IPS-15b (cell line): ENCODE results near the gene FLRT1.

ENCODE experiments used
- H3K27me3 ChIP-seq: one replicate; pipeline ENCODE4 v1.6.1; 2013; ENCODE audit warnings: low read length; ENCODE audit not compliant: control insufficient read depth, insufficient read depth
- H3K36me3 ChIP-seq: one replicate; pipeline ENCODE4 v1.6.1; 2013; ENCODE audit warnings: low read length; ENCODE audit not compliant: control insufficient read depth, insufficient read depth
- H3K4me1 ChIP-seq: one replicate; pipeline ENCODE4 v1.6.1; 2013; ENCODE audit warnings: mild to moderate bottlenecking, low read length; ENCODE audit not compliant: control insufficient read depth, insufficient read depth
- H3K4me3 ChIP-seq: one replicate; pipeline ENCODE4 v1.5.1; 2013; ENCODE audit warnings: low read depth, low read length
- H3K9ac ChIP-seq: one replicate; pipeline ENCODE4 v1.6.1; 2013; ENCODE audit warnings: low read depth, mild to moderate bottlenecking, low read length
- H3K9me3 ChIP-seq: one replicate; pipeline ENCODE4 v1.6.1; 2013; ENCODE audit warnings: mild to moderate bottlenecking, low read length; ENCODE audit not compliant: control insufficient read depth, insufficient read depth

Gene FLRT1

GRCh38 chr11:64067230-64067993 is 31.7 kb downstream of the FLRT1 start:
- Histone ChIP-seq H3K27me3 (peaks cover 8% of the 10 kb centered on the region), H3K4me3 (no peak overlapping the region)

GRCh38 chr11:64068705-64069400 is 33.1 kb downstream of the FLRT1 start:
- Histone ChIP-seq H3K36me3 (no peaks in the 10 kb centered on the region), H3K9me3 (no peaks in the 10 kb centered on the region), H3K9ac (no peak overlapping the region), H3K4me1 (no peaks in the 10 kb centered on the region), H3K4me3 (no peak overlapping the region), H3K27me3 (peaks cover 3% of the 10 kb centered on the region)

More at GRCh38 chr11:64067230-64067993, 31.7 kb downstream of the FLRT1 start:
- Histone ChIP-seq H3K9ac (no peak overlapping the region), H3K36me3 (no peaks in the 10 kb centered on the region), H3K9me3 (no peaks in the 10 kb centered on the region), H3K4me1 (no peaks in the 10 kb centered on the region)

- no peaks in the 10 kb centered on the region for H3K4me1 ChIP-seq
- H3K9me3 ChIP-seq, result no peaks in the 10 kb centered on the region
- no peak overlapping the region for H3K4me3 ChIP-seq
- no peak overlapping the region for H3K9ac ChIP-seq
- no peaks in the 10 kb centered on the region for H3K27me3 ChIP-seq
- H3K36me3 ChIP-seq, result no peaks in the 10 kb centered on the region
Measured at GRCh38 chr11:64069401-64070313, 33.9 kb downstream of the FLRT1 start.

- no peaks in the 10 kb centered on the region for H3K4me1 ChIP-seq
- H3K27me3 ChIP-seq, result no peaks in the 10 kb centered on the region
- no peak overlapping the region for H3K4me3 ChIP-seq
- H3K36me3 ChIP-seq, result no peaks in the 10 kb centered on the region
- no peaks in the 10 kb centered on the region for H3K9me3 ChIP-seq
- H3K9ac ChIP-seq, result no peak overlapping the region
Measured at GRCh38 chr11:64070314-64070681, 34.6 kb downstream of the FLRT1 start.

GRCh38 chr11:64071849-64072248 is 36.1 kb downstream of the FLRT1 start:
- Histone ChIP-seq H3K36me3 (no peaks in the 10 kb centered on the region), H3K9me3 (no peaks in the 10 kb centered on the region), H3K9ac (no peak overlapping the region), H3K27me3 (peaks cover 5% of the 10 kb centered on the region), H3K4me1 (no peaks in the 10 kb centered on the region), H3K4me3 (no peak overlapping the region)

GRCh38 chr11:64072403-64072802 is 36.7 kb downstream of the FLRT1 start:
- Histone ChIP-seq H3K4me3 (no peak overlapping the region), H3K9ac (no peak overlapping the region), H3K27me3 (peaks cover 5% of the 10 kb centered on the region), H3K9me3 (no peaks in the 10 kb centered on the region), H3K4me1 (no peaks in the 10 kb centered on the region), H3K36me3 (no peaks in the 10 kb centered on the region)

GRCh38 chr11:64072871-64073270 is 37.1 kb downstream of the FLRT1 start:
- H3K4me3 ChIP-seq, result no peak overlapping the region
- H3K9ac ChIP-seq, result no peak overlapping the region
- H3K4me1 ChIP-seq, result no peaks in the 10 kb centered on the region
- no peaks in the 10 kb centered on the region for H3K36me3 ChIP-seq
- H3K9me3 ChIP-seq, result no peaks in the 10 kb centered on the region
- peaks cover 5% of the 10 kb centered on the region for H3K27me3 ChIP-seq

GRCh38 chr11:64073542-64073941 is 37.8 kb downstream of the FLRT1 start:
- no peak overlapping the region for H3K9ac ChIP-seq
- no peaks in the 10 kb centered on the region for H3K36me3 ChIP-seq
- peaks cover 5% of the 10 kb centered on the region for H3K27me3 ChIP-seq
- no peak overlapping the region for H3K4me3 ChIP-seq
- no peaks in the 10 kb centered on the region for H3K9me3 ChIP-seq
- H3K4me1 ChIP-seq, result no peaks in the 10 kb centered on the region

GRCh38 chr11:64074239-64074638 is 38.5 kb downstream of the FLRT1 start:
- Histone ChIP-seq H3K36me3 (no peaks in the 10 kb centered on the region), H3K4me3 (no peak overlapping the region), H3K9me3 (no peaks in the 10 kb centered on the region), H3K9ac (no peak overlapping the region), H3K27me3 (peaks cover 5% of the 10 kb centered on the region), H3K4me1 (no peaks in the 10 kb centered on the region)

GRCh38 chr11:64076758-64077157 is 41.0 kb downstream of the FLRT1 start:
- H3K9ac ChIP-seq, result no peak overlapping the region
- no peaks in the 10 kb centered on the region for H3K36me3 ChIP-seq
- H3K27me3 ChIP-seq, result peaks cover 7% of the 10 kb centered on the region
- no peak overlapping the region for H3K4me3 ChIP-seq
- no peaks in the 10 kb centered on the region for H3K9me3 ChIP-seq
- H3K4me1 ChIP-seq, result no peaks in the 10 kb centered on the region

- Histone ChIP-seq H3K9ac (no peak overlapping the region), H3K27me3 (peaks cover 7% of the 10 kb centered on the region), H3K4me1 (no peaks in the 10 kb centered on the region)
Measured at GRCh38 chr11:64077607-64078006, 41.9 kb downstream of the FLRT1 start.

More at GRCh38 chr11:64077607-64078006, 41.9 kb downstream of the FLRT1 start:
- Histone ChIP-seq H3K36me3 (no peaks in the 10 kb centered on the region), H3K4me3 (no peak overlapping the region), H3K9me3 (no peaks in the 10 kb centered on the region)
